Caki2 (cell line): ENCODE data around the gene SCYL2. TPM values are rescaled to one million over a fixed set of nuclear protein-coding genes. Genes with fewer than 3 reads are reported as not detected.

Experiments used
- total RNA-seq: library from RNA; depleted of rRNA; stranded (reverse); fragments of >200 nt; shearing (Covaris generic); gene quantifications from 2 replicates; pipeline ENCODE4 v1.2.3, GENCODE V29; 2014; ENCODE audit warnings: low replicate concordance; rRNA removed

The SCYL2 gene
- total RNA-seq, 1 experiment from 2014 or later = 3.0 TPM

Other genes with a start within 250 kb of the SCYL2 start
- gene BLTP3B, start 124.3 kb upstream of the SCYL2 start, total RNA-seq = 4.6 and 5.7 TPM in 2 replicates
- gene ACTR6, start 66.4 kb upstream of the SCYL2 start, total RNA-seq = 19.0 and 26.8 TPM in 2 replicates
- 2.0 TPM in 1 of 2 replicates, not detected in the other for gene DEPDC4, start 98 bp upstream of the SCYL2 start, total RNA-seq
- gene SLC17A8, start 89.9 kb downstream of the SCYL2 start, total RNA-seq = not detected in 2 replicates
- gene NR1H4, start 206.7 kb downstream of the SCYL2 start, total RNA-seq = 10.7 and 12.4 TPM in 2 replicates